ENCODE data around the gene ASPN. TPM values are rescaled to one million over a fixed set of nuclear protein-coding genes. Genes with fewer than 3 reads are reported as not detected.

The ASPN gene
- total and polyA plus RNA-seq, 9 of the 15 experiments (the other 6 are each of a cell fraction or from before 2014, with no cell fraction given) = 0.03 to 0.07 TPM; not detected in 7

DNA sequence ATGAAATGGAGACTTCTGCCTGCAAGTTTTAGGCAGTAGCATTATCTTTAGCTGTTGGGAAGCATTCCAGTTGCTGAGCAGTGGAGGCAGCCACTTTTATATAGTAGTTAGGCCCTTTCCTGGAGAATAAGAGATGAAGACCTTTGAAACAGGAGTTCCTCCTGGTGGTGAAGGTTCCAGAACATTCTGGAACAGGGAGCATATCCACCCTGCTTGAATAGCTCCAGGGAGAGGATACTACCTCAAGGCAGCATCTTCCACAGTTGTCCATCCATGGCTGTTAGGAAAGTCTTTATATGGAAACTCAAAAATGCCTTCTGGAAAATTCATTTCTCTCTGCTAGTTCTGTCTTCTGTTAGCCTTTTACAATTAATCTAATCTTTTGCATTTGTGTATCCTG is 3.0 kb downstream of the ASPN start:
- no peaks in the 10 kb centered on the region for H3K9me3 ChIP-seq (replicated peaks; ENCODE audit: control insufficient read depth, insufficient read depth, low read depth, low read length)
- POLR2A ChIA-PET = no interaction called here
- no peaks in the 10 kb centered on the region for H4K20me1 ChIP-seq (replicated peaks; ENCODE audit: control insufficient read depth, insufficient read depth, low read length)
- H3K4me2 ChIP-seq (ENCODE audit: insufficient read depth, low read length) = no peak overlapping the region
- no TSS peak for BruUV-seq (replicated peaks)
- intact Hi-C loops (cut with micrococcal nuclease) (no loop called here), in situ Hi-C loops (cut with MboI) (no loop called here)
- no peak overlapping the region for H3K27ac ChIP-seq (ENCODE audit: extremely low read depth, low read depth, low read length)
- H3K27me3 ChIP-seq (ENCODE audit: control insufficient read depth in 2 of 2, insufficient read depth in 2 of 2, low read length in 2 of 2) = no peaks in the 10 kb centered on the region
- no peak overlapping the region for H3K9ac ChIP-seq (ENCODE audit: insufficient read depth in 1 of 2, low read depth in 2 of 2, low read length in 2 of 2)
- no peaks in the 10 kb centered on the region for H3K36me3 ChIP-seq (ENCODE audit: control insufficient read depth, insufficient read depth, low read length)
- no peak overlapping the region for H2AFZ ChIP-seq (ENCODE audit: low read depth, low read length)
- H3K79me2 ChIP-seq (ENCODE audit: control insufficient read depth, insufficient read depth, low read length) = no peaks in the 10 kb centered on the region
- H3K4me3 ChIP-seq = no peak overlapping the region
- CTCF ChIA-PET (ENCODE audit: low intra/inter-chr PET ratio) = no interaction called here
- FAIRE-seq (no peak), ATAC-seq (peak; percentile 25; the same call in 1 of the 3 replicates), DNase-seq (ENCODE audit: extremely low read depth in 1 of 4, low spot score in 3 of 4) (no peak)
- H3K9me1 ChIP-seq (ENCODE audit: control insufficient read depth, insufficient read depth, low read length) = no peaks in the 10 kb centered on the region
- no peak for TF ChIP-seq ZNF277 (CRISPR knock-in tag; IDR thresholded peaks at IDR 0.05; ENCODE audit: borderline replicate concordance)
- TF ChIP-seq ZNF253 (CRISPR knock-in tag; conservative IDR thresholded peaks at IDR 0.05) = no peak
- TF ChIP-seq, protein P1, sequence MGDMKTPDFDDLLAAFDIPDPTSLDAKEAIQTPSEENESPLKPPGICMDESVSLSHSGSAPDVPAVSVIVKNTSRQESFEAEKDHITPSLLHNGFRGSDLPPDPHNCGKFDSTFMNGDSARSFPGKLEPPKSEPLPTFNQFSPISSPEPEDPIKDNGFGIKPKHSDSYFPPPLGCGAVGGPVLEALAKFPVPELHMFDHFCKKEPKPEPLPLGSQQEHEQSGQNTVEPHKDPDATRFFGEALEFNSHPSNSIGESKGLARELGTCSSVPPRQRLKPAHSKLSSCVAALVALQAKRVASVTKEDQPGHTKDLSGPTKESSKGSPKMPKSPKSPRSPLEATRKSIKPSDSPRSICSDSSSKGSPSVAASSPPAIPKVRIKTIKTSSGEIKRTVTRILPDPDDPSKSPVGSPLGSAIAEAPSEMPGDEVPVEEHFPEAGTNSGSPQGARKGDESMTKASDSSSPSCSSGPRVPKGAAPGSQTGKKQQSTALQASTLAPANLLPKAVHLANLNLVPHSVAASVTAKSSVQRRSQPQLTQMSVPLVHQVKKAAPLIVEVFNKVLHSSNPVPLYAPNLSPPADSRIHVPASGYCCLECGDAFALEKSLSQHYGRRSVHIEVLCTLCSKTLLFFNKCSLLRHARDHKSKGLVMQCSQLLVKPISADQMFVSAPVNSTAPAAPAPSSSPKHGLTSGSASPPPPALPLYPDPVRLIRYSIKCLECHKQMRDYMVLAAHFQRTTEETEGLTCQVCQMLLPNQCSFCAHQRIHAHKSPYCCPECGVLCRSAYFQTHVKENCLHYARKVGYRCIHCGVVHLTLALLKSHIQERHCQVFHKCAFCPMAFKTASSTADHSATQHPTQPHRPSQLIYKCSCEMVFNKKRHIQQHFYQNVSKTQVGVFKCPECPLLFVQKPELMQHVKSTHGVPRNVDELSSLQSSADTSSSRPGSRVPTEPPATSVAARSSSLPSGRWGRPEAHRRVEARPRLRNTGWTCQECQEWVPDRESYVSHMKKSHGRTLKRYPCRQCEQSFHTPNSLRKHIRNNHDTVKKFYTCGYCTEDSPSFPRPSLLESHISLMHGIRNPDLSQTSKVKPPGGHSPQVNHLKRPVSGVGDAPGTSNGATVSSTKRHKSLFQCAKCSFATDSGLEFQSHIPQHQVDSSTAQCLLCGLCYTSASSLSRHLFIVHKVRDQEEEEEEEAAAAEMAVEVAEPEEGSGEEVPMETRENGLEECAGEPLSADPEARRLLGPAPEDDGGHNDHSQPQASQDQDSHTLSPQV (IDR thresholded peaks at IDR 0.05) = no peak
- no peaks in the 10 kb centered on the region; a peak in 1 of 5 replicates for H3K4me1 ChIP-seq (replicated peaks in 1 of 2; ENCODE audit: control insufficient read depth in 2 of 2, insufficient read depth in 2 of 2, low read length in 2 of 2)

Data from K562 (cell line).